Activated T-cell treated with anti-CD3 and anti-CD28 coated beads for 48 hours (primary cell): ENCODE measurements around the gene NPAS2.

Experiments used
- DNase-seq: peaks from one replicate; pipeline ENCODE4 v3.0.0-alpha.2; 2020; ENCODE audit warnings: low read depth

Gene NPAS2, protein sequence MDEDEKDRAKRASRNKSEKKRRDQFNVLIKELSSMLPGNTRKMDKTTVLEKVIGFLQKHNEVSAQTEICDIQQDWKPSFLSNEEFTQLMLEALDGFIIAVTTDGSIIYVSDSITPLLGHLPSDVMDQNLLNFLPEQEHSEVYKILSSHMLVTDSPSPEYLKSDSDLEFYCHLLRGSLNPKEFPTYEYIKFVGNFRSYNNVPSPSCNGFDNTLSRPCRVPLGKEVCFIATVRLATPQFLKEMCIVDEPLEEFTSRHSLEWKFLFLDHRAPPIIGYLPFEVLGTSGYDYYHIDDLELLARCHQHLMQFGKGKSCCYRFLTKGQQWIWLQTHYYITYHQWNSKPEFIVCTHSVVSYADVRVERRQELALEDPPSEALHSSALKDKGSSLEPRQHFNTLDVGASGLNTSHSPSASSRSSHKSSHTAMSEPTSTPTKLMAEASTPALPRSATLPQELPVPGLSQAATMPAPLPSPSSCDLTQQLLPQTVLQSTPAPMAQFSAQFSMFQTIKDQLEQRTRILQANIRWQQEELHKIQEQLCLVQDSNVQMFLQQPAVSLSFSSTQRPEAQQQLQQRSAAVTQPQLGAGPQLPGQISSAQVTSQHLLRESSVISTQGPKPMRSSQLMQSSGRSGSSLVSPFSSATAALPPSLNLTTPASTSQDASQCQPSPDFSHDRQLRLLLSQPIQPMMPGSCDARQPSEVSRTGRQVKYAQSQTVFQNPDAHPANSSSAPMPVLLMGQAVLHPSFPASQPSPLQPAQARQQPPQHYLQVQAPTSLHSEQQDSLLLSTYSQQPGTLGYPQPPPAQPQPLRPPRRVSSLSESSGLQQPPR

DNA sequence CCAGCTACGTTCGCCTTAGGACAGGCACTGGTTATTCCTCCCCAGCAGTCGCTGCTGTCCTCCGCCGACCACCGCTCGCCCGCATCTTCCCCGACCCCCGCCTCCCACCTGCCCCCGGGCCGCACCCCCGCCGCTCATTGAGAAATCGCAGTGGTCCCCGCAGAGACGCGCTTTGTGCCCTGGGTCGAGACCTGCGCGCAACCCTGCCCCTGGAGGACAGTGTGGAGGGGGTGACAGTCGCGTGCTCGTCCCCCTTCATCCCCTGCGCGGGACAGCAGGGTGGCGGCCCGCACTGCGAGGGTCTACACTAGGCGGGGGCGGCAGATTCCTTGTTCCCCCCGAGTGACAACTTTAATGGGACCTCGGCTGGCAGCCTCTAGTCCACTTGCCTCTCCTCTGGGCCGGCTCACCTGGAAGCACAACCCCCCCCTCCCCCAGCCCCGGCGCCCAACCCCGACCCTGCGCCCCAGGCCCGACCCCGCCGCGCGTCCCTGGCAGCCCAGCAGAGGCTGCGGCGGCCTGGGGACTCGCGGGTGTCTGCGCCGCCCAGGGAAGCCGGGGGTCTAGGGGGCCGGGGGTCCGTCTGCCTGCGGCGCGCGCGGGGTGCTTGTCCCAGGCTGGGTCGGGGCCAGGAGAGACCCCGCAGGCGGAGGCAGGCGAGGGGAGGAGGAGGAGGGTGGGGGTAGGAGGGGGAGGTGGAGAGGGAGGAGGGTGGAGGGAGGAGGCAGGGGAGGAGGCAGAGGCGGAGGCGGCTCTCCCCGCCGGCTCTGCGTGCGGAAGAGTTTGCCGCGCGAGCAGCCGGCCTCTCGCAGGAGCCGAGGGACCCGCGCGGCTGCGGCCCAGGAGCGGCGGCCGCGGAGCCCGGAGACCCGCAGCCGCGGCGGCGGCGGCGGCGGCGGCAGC lies at the start of gene NPAS2:
NPAS2 (plus strand) TSS at position 770 of the 903 bp plus-strand sequence. CDS start 84,616 bp downstream, outside the sequence.
- peak; percentile 21 for DNase-seq

DNA sequence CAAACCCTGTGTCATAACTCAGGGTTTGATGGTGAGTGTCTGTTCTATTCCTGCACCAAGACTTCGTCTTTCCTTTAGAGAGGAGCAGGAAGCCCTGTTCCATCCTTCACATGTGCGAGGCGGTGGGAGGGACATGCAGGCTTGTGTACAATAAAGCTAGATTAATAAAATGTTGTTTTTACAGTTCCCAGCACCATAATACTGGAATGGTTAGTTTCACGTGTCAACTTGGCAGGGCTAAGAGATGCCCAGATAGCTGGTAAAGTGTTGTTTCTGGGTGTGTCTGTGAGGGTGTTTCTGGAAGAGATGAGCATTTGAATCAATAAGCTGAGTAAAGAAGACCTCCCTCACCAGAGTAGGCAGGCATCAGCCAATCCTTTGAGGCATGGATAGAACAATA lies 48.8 kb upstream of the NPAS2 start:
- DNase-seq = no peak

DNA sequence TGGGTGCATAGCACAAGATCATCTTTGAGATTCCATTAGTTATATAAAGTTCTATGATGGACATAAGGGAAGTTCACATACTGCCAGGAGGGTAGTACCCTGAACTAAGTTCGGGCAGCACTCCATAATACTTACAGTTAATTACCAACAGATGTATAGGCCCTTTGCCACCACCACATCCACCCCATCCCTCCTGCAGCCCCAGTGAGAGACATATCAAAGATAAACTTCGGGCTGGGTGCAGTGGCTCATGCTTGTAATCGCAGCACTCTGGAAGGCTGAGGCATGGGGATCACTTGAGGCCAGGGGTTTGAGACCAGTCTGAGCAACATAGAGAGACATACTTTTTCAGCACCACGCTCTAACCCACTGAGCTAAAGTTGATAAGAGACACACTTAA lies 46.4 kb upstream of the NPAS2 start:
- DNase-seq = no peak

DNA sequence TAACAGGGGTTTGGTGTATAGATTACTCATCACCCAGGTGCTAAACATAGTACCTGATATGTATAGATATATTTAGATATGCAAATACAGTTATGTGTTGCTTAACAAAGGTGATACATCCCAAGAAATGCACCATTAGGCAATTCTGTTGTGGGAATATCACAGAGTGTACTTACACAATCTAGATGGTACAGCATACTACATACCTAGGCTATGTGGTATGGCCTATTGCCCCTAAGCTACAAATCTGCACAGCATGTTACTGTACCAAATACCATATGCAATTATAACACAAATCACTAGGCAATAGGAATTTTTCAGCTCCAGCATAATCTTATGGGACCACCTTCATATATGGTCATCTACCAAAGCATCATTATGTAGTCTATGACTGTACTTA lies 43.5 kb upstream of the NPAS2 start:
- DNase-seq = no peak

DNA sequence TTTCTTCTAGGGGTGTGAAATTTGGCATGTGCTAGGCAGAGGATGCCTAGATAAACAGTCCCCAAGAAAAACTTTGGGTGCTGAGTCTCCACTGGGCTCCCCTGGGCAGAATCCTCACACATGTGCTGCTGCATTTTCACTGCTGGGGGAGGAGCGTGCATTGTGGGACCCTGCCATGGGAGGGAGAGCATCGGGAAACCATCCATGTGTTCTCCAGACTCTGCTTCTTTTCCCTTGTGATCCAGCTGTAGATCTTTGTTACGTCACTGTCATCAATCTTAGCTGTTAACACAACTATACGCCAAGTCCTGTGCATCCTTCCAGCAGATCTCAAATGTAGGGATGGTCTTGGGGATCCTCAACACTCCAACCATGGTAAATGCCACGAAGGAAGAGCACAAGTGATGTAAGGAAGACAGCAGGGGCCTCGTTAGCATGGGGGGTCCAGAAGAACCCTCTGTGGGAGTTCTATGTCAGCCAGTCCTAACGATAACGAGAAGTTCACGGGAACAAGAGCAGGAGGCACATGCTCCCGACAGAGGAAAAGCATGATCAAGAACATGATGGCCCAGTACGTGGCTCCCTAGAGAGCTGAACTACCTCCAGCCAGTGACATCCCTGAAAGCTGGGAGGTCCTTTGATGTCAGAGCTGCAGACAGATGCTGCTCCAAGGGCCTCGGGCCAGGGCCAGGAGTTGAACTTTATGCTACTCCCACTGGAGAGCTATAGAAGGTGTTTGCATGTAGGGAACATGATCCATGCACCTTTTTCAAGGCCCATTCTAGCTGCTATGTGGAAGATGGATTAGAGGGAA lies 41.1 kb upstream of the NPAS2 start:
- no peak for DNase-seq

DNA sequence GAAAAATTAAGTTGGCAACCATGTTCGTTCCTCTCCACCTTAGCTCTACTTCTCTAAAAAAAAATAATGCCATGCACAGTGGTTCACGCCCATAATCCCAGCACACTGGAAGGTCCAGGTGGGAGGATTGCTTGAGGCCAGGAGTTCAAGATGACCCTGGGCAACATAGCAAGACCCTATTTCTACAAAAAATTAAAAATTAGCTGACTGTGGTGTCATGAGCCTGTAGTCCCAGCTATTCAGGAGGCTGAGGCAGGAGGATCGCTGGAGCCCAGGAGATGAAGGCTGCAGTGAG lies 40.1 kb upstream of the NPAS2 start:
- no peak for DNase-seq

DNA sequence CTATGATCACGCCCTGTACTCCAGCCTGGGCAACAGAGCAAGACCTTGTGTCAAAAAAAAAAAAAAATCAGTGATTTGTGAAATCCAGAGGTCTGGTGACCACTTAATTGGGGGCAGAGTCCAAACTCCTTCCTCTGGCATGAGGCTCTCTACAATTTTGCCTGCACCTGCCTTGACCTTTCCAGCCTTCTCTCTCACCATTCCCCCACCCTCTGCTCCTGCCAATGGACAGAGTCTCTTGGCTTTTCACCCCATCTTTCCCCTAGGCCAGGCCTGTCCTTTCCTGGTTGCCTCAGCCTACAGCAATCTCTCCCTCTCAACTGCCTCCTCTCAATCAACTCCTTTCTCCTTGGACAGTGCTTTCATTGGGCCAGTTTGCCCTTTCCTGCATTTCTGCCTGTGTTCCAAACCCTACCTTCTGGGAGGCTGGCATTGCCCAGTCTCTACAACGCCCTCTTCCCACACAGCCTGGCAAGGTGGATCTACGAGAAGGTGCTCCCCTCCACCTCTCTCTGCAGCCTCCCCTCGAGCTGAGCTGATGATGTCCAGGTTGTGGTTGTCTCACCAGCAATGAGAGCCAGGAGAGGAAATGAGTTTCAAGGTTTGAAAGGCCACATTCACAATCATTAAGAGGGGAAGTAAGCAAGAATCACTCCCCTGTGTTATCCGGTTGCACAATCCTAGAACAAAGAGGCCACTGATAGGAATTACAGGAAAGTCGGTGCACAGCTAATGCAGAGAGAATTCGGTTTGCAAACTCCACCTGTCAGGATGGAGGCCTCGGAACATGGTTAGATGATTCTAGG lies 39.5 kb upstream of the NPAS2 start:
- no peak for DNase-seq

DNA sequence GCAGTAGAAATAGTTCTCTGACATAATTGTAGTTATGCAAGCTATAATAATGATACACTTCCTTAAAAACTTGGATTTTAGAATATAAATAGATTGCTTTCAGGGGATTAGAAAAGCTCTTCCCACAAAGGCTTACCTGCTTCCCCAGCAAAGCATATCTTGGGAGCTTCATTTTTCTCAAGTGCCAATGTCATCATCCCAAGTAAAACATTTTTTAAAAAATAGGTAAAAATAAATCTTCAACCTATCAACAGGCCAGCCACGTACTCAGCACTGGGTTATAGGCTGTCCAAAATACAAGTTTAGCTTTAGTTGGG lies 39.0 kb upstream of the NPAS2 start:
- no peak for DNase-seq

DNA sequence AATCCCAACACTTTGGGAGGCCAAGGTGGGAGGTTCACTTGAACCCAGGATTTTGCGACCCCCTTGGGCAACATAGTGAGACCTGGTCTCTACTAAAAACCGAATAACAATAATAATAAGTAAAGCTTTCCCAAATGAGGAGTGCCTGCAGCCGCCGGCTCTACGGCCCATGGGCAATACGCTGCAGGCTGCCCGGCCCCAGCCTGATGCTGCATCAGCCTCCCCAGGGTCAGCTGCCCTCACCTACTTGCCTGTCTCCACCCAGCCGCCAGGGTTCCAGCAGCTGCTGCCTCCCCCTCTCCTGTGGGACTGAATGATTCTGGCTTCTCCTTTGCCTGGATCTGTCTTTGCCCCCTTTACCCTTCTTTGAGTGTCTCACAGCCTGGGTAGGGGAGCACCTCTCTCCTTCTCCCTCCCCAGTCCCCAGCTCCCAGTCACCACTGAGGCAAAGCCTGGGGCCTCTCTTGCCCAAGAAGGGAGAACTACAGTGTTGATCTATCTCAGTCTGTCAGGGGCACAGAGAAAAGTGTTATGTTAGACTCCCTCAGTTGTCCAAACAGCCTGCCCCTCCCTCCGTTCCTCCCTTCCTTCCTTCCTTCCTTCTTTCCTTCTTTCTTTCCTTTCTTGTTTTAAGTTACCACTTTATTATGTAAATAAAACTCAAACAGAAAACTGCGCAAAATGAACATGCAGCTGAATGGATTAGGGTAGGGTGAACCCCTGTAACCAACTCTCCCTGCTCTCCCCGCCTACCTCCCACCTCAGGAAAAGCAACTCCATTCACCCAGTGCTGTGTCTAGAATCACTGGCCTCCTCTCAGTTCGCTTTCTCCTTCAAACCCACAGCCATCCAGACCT lies 38.2 kb upstream of the NPAS2 start:
- DNase-seq = no peak

DNA sequence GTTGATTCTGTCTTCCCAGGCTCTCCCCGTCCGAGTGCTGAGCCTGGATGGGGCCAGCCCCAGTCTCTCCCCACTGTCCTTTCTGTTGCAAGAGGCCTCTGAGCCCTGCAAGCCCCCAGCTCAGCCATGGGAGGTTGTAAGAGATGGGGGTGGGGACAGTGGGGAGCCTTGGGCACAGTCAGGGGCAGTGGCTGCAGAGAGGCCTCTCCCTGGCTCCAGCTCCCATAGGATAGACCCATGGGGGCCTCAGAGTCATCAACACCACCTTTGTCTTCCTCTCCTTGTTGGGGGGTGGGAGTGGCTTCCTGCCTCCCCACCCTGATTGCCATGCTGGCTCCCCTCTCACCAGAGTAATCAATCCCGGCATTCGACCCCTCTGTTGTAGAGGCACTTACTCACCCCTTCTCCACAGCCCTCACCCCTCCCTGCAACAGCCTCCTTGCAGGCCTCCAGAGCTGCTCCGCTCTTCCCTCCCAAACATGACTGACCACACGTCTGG lies 37.5 kb upstream of the NPAS2 start:
- DNase-seq = no peak

DNA sequence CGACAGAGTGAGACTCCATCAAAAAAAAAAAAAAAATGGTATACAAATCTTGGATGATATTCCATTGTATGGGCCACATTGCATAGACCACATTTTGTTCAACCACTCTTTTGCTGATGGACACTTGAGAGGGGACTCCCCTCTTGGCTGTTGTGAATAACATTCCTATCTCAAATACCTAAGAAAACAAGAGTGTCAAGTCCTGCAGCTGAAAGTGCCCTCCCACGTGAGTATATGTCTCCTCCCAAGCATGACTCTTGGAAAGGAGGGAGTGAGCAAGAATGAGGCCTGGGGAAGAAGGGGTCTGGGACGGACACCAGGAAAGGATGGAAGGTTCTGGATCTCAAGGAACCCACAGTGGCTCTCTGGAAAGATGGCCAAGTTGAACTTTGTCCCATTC lies 36.0 kb upstream of the NPAS2 start:
- no peak for DNase-seq

DNA sequence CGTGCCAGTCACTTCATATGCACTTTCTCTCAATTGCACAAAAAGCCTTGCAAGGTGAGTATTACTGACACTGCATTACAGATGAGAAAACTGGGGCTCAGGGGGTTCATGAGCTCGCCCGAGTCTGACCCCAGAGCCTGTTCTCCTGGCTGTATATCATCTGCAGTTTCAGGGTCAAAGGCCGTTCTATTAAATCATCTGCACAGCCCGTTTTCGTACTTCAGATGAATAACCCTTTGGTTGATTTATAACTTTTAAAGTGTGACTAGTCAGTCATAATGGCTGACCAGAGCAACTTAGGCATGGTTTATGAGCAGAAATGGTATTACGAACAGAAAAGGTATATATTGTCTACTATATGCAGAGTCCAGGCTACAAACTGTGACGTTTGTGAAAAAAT lies 35.3 kb upstream of the NPAS2 start:
- no peak for DNase-seq

DNA sequence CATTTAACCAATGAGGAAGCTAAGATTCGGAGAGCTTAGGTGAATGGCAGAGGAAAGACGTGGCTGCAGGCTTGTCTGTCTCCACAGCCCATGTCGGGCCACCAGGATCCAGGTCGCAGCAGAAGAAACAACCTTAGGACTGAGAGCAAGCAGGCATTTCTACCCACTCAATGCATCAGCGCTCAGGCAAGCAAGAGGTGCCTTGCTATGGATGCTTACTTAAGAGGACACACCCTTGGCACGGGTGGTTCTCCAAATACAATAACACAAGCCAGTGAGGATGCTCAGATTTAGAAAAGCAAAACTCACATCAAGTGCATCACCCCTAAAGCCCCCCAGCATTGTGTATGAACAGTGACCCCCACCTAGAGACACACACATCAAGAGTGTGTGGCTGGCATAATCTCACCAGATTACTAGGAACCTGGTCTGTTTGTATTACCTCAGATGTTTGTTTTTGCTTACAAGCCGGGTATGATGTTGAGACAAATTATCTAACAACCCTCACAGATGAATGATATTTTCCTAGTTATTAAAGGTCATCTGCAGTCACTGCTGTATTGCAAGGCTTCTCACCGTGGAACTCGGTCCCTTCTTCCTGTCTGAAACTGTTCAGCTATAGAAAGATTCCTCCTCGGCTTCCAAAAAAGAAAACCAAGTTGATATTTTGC lies 34.2 kb upstream of the NPAS2 start:
- no peak for DNase-seq

DNA sequence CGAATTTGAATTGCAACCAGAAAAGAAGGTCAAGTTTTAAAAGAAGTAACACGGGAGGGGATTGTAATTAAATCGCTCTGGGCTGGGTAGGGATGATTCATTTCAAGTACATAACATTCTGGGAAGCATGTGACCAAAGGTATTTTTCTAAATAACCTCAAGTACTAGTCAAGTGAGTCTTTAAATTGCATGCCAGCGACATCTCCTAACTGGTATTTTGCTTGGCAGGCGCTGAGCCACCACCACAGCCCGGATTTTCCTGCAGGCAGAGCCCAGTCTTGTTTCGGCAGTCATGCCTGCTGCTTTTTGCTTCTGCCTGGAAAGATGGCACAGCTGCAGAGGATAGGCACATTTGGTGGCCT lies 33.7 kb upstream of the NPAS2 start:
- no peak for DNase-seq

DNA sequence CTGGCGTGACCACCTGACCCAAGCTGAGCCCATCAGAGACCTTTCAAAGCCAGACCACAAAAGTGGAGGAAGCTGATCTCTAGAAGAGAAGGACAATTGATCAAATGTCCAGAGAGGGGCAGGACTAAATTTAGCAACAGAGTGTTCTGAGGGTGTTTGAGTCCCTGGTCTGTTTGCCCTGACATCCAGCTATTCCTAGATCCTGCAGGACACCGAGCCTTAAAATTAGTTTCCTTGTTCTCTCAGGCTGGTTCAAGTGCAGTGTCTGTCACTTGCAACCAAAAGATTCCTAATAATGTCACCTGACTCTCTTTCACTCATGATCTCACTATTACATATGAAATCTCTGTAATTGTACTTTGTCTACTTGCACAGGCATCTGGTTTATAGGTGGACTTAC lies 33.0 kb upstream of the NPAS2 start:
- no peak for DNase-seq

DNA sequence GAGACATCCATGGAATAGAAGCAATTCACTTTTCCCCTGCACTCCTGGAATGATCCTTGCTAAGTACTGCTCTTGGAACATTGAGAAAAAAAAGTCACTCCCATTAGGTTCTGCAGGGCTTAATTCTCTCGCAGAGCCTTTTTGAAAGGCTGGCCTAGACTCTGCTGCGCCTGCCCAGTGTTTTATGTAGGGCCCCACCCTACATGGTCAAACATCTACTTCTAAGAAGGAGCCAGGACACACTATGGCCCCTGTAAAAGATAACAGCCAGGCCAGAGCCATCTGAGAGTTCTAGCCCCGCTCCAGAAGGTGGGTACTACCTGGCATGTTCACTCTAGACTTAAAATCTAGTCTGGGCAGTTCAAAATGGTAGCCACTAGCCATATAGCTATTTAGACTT lies 30.6 kb upstream of the NPAS2 start:
- no peak for DNase-seq

DNA sequence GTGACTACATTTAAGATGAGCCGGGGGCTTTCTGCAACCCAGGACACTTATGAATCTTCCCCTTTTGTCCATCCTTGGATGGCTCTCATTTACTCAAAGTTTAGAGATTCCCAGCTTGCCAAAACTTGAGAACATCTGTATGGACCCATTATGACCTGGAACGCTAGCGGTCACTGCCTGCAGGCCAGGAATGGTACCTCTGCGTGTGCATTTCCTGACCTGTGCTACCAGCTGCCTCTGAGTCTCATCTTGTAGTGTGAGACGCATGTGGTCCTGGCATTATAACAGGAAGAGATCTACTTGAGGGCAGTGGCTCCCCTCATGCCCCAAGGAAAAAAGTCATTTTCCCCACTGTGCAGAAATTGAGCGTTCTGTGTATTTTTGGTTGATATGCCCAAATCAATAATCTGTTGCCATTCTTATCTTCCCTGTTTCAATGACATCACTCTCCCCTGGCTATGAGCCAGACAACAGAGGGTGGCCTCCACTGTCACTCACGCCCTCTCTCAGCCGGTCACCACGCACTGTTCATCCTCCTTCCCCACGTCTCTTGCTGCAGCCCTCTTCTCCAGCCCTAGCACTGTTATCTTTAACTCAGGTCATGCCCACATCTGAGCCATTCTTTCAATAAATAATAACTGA lies 28.5 kb upstream of the NPAS2 start:
- DNase-seq = no peak

DNA sequence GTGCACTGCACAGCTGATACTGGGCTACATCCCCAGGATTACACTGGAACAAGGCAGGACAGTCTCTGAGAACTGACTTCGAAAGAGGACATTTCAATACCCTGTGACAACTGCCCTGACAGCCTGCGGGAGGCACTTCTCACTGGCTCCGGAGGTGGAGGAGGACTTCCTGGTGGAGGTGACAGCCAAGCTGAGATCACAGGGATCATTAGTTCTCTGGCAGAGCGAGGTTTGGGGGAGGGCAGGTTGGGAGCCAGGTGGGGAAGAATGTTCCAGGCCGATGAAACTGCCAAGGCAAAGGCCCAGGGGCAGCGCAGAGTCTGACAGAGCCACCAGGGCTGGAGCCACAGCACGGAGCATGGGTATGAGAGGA lies 28.0 kb upstream of the NPAS2 start:
- DNase-seq = no peak

DNA sequence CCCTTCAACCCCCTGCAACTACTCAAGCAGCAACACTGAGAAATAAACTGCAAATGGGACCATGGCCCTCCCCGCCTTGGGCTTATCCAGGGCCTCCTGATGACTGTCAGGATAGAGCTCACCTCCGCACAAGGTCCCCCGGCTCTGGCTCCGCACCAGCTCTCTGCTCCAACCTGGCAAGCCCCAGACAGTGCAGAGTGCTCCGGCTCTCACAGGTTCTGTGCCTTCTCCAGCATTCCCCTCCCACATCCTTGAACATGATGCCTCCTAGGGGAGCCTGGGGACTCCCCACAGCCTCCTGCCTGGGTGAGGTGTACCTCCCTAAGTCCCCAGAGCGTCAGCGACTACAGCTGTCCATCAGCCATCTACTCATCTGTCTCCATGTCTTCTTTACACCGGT lies 26.7 kb upstream of the NPAS2 start:
- no peak for DNase-seq
